HEK293T (cell line): Measurements from ENCODE around the gene CTTN.
"Not testable (repeated sequence)": the region's sequence is repeated elsewhere in the genome, so short reads cannot be mapped to it uniquely, and the experiment has no call there.

ENCODE experiments used
- CTCF ChIA-PET: fragments of 350-600 bp; formaldehyde crosslinking; extraction: SDS; loops from one replicate; lab custom pipeline; 2021; ENCODE audit warnings: antibody characterized with exemption, inconsistent platforms; lab: Yijun Ruan, JAX
- POLR2A ChIA-PET: fragments of 350-600 bp; formaldehyde crosslinking; extraction: SDS; loops from one replicate; lab custom pipeline; 2020; ENCODE audit warnings: antibody characterized with exemption, inconsistent platforms; lab: Yijun Ruan, JAX
- DNase-seq: peaks from one replicate; pipeline ENCODE4 v3.0.0; 2012; ENCODE audit warnings: mixed read lengths; ENCODE audit errors: extremely low spot score
- ARNT ChIP-seq: fragments of 450-650 bp; IDR thresholded peaks from 2 replicates; pipeline ENCODE4 v1.6.1; 2017; ENCODE audit warnings: mild to moderate bottlenecking
- BHLHE40 ChIP-seq: fragments of 450-650 bp; IDR thresholded peaks from 2 replicates; pipeline ENCODE4 v1.6.1; 2016; ENCODE audit warnings: mild to moderate bottlenecking, moderate library complexity, borderline replicate concordance
- CTBP1 ChIP-seq: fragments of 450-650 bp; IDR thresholded peaks from 2 replicates; pipeline ENCODE4 v1.6.1; 2016; ENCODE audit warnings: borderline replicate concordance
- ELF4 ChIP-seq: fragments of 450-650 bp; IDR thresholded peaks from 2 replicates; pipeline ENCODE4 v1.6.1; 2017; ENCODE audit warnings: antibody characterized with exemption
- FOXA1 ChIP-seq: fragments of 450-650 bp; IDR thresholded peaks from 2 replicates; pipeline ENCODE4 v1.6.1; 2016; ENCODE audit warnings: mild to moderate bottlenecking
- FOXK2 ChIP-seq: fragments of 450-650 bp; IDR thresholded peaks from 2 replicates; pipeline ENCODE4 v1.6.1; 2016; ENCODE audit warnings: mild to moderate bottlenecking
- FOXM1 ChIP-seq: fragments of 450-650 bp; IDR thresholded peaks from 2 replicates; pipeline ENCODE4 v1.6.1; 2017; ENCODE audit warnings: mild to moderate bottlenecking, borderline replicate concordance
- HDGF ChIP-seq: fragments of 450-650 bp; IDR thresholded peaks from 2 replicates; pipeline ENCODE4 v1.6.1; 2017; ENCODE audit warnings: antibody characterized with exemption, borderline replicate concordance
- L3MBTL2 ChIP-seq: fragments of 450-650 bp; conservative IDR thresholded peaks from 2 replicates; pipeline ENCODE4 v1.6.1; 2016; ENCODE audit warnings: mild to moderate bottlenecking
- LEF1 ChIP-seq: fragments of 450-650 bp; IDR thresholded peaks from 2 replicates; pipeline ENCODE4 v1.6.1; 2017; ENCODE audit warnings: mild to moderate bottlenecking, borderline replicate concordance
- NFRKB ChIP-seq: fragments of 450-650 bp; IDR thresholded peaks from 2 replicates; pipeline ENCODE4 v1.6.1; 2016; ENCODE audit warnings: mild to moderate bottlenecking, moderate library complexity
- PKNOX1 ChIP-seq: fragments of 450-650 bp; IDR thresholded peaks from 2 replicates; pipeline ENCODE4 v1.6.1; 2016
- SP1 ChIP-seq: fragments of 450-650 bp; IDR thresholded peaks from 2 replicates; pipeline ENCODE4 v1.6.1; 2017
- SUZ12 ChIP-seq: fragments of 450-650 bp; IDR thresholded peaks from 2 replicates; pipeline ENCODE4 v1.6.1; 2016; ENCODE audit warnings: mild to moderate bottlenecking
- TARDBP ChIP-seq: fragments of 450-650 bp; IDR thresholded peaks from 2 replicates; pipeline ENCODE4 v1.6.1; 2016
- ZNF384 ChIP-seq: fragments of 450-650 bp; IDR thresholded peaks from 2 replicates; pipeline ENCODE4 v1.6.1; 2016

CTTN gene

GRCh38 chr11:70454197-70454767 lies 56.0 kb downstream of the CTTN start:
- TF ChIP-seq BHLHE40 (no peak), SP1 (no peak), TARDBP (no peak)
- CTCF ChIA-PET, result no interaction called here
- POLR2A ChIA-PET, result no interaction called here
- no peak for DNase-seq

DNA sequence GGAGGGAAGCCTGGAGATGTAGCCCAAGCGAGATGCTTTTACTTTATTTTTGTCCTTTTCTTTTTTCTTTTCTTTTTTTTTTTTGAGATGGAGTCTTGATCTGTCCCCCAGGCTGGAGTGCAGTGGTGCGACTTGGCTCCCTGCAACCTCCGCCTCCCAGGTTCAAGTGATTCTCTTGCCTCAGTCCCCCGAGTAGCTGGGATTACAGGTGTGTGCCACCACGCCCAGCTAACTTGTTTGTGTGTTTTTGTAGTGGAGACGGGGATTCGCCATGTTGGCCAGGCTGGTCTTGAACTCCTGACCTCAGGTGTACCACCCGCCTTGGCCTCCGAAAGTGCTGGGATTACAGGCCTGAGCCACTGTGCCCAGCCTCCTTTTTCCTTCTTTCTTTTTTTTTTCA lies 56.5 kb downstream of the CTTN start:
- POLR2A ChIA-PET, result not testable (repeated sequence)

GRCh38 chr11:70455354-70455753 lies 57.0 kb downstream of the CTTN start:
- POLR2A ChIA-PET, result no interaction called here
- CTCF ChIA-PET, result no interaction called here
- TF ChIP-seq ELF4 (no peak), FOXA1 (no peak)
- no peak for DNase-seq

More for the DNA sequence above, 56.5 kb downstream of the CTTN start:
- CTCF ChIA-PET, DNase-seq: not testable (repeated sequence)

GRCh38 chr11:70456921-70457532 lies 58.7 kb downstream of the CTTN start:
- DNase-seq, result no peak
- no peak for TF ChIP-seq ARNT
- no peak for TF ChIP-seq CTBP1
- TF ChIP-seq FOXK2, result no peak
- no peak for TF ChIP-seq HDGF
- no peak for TF ChIP-seq FOXM1
- TF ChIP-seq LEF1, result no peak
- TF ChIP-seq ELF4, result no peak
- TF ChIP-seq L3MBTL2, result no peak
- no peak for TF ChIP-seq SUZ12
- TF ChIP-seq BHLHE40, result no peak
- TF ChIP-seq ZNF384, result no peak
- ChIA-PET CTCF (no interaction called here), POLR2A (no interaction called here)

DNA sequence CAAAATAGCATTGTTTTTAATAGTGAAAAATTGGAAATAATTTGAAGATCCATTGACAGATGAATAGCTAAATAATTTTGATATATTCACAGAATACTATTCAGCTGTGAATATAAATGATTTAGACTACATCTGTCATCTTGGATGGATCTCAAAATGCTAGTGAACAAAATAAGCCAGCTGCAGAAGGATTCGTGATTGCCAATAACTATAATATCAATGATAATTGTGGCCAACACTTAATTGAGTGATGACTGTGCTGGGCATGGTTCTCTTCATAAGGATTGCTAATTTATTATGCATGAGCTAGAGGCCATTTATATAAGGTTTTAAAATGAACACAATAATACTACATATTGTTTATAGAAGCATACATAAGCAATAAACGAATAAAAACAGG lies 60.4 kb downstream of the CTTN start:
- no peak for TF ChIP-seq LEF1
- no peak for TF ChIP-seq CTBP1
- no peak for TF ChIP-seq SUZ12
- TF ChIP-seq ZNF384, result no peak
- no peak for TF ChIP-seq ELF4
- TF ChIP-seq ARNT, result no peak
- ChIA-PET POLR2A (no interaction called here), CTCF (no interaction called here)

DNA sequence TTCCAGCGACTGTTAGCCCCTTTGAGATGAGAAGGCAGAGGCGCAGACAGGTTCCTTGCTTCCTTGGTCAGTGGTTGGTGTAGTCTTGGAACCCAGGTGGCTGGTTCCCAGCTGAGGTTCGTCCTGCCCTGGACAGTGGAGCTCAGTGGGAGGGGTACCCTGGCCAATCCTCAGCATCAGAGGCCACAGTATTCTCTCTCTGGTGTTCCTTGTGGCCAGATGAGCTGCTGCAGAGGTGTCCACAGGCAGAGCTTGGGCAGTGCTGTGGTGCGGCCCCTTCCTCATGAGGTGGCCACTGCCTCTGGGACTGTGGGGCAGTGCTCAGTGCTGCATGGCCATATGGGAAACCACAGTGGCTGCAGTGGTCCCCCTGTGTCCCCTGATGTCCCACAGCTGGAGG lies 61.8 kb downstream of the CTTN start:
- DNase-seq, result no peak
- CTCF ChIA-PET, result no interaction called here
- TF ChIP-seq LEF1 (no peak), PKNOX1 (no peak), TARDBP (no peak), CTBP1 (no peak)
- POLR2A ChIA-PET, result no interaction called here

More for the DNA sequence above, 60.4 kb downstream of the CTTN start:
- DNase-seq, result no peak

DNA sequence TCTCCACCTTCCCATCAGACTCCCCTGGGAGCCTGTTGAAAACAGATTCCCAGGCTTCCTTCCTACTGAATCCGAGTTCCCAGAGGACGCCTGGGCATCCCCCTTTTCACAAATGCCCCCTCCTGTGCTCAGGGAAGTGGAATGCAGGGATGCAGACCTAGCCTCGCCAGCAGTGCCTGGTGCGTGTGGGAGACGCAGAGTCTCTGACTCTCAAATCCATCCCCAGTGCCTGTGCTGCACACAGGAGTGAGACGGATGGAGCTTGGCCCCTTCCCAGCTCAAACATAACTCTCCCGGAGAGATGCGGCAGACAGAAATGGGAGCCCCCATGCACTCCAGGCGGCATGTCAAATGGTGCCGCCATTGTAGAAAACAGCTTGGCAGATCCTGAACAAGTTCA lies 62.6 kb downstream of the CTTN start:
- ChIA-PET POLR2A (no interaction called here), CTCF (no interaction called here)
- no peak for DNase-seq
- TF ChIP-seq ELF4 (no peak), BHLHE40 (no peak), CTBP1 (no peak), ZNF384 (no peak), SUZ12 (no peak), NFRKB (no peak), FOXA1 (no peak), HDGF (no peak), PKNOX1 (no peak), TARDBP (no peak), FOXM1 (no peak), LEF1 (no peak), L3MBTL2 (no peak), FOXK2 (no peak), ARNT (no peak), SP1 (no peak)

GRCh38 chr11:70462818-70463477 lies 64.6 kb downstream of the CTTN start:
- no peak for TF ChIP-seq LEF1
- no peak for TF ChIP-seq BHLHE40
- TF ChIP-seq ELF4, result no peak
- TF ChIP-seq TARDBP, result no peak
- TF ChIP-seq CTBP1, result no peak
- no peak for TF ChIP-seq PKNOX1
- no peak for TF ChIP-seq L3MBTL2
- no peak for TF ChIP-seq FOXK2
- TF ChIP-seq FOXA1, result no peak
- no peak for TF ChIP-seq ZNF384
- TF ChIP-seq SUZ12, result no peak
- DNase-seq, result no peak
- POLR2A ChIA-PET, result no interaction called here
- CTCF ChIA-PET, result no interaction called here
